ENCODE measurements around the gene ABHD6.
"Not testable (repeated sequence)": the region's sequence is repeated elsewhere in the genome, so short reads cannot be mapped to it uniquely, and the experiment has no call there.

- TF ChIP-seq CTCF (IDR thresholded peaks at IDR 0.05; ENCODE audit: insufficient read depth, low read length); REST (IDR thresholded peaks at IDR 0.05; ENCODE audit: insufficient replicate concordance, low read depth); GABPA (IDR thresholded peaks at IDR 0.05; ENCODE audit: low read depth): not testable (repeated sequence)
Measured at GRCh38 chr3:58267543-58267942, 30.0 kb downstream of the ABHD6 start.
